GM12865 (cell line): ENCODE data around the gene KNDC1.

Experiments used
- DNase-seq: peaks from one replicate; pipeline ENCODE4 v3.0.0; 2010; ENCODE audit warnings: low read depth
- H3K4me3 ChIP-seq: 2 replicates; pipeline ENCODE4 v1.5.1; 2011; ENCODE audit warnings: mild to moderate bottlenecking, low read depth, low read length, control low read depth
- TF ChIP-seq, protein P1 (sequence below): IDR thresholded peaks from 2 replicates; pipeline ENCODE4 v1.5.1; 2011; ENCODE audit warnings: low read length, control low read depth, low read depth, inconsistent platforms; ENCODE audit not compliant: insufficient read depth; ENCODE audit errors: missing control alignments

Gene KNDC1

DNA sequence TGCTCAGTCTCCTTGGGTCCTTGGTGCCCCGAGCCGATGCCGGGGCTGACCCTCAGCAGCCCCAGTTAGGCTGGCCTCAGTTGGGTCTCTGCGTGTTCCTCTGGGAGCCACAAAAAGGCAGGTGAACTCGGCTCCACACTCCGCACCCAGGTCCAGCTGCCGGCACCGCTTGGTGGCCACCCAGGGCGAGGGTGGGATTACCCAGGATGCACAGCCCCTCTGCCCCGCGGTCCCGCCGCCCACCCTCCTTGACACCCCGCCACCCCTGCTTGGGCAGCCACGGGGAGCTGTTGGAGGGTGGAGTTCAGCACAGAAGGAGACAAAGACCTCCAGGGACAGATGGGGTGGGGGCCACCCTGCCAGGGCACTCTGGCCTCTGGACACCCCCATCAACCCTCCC is 95.3 kb downstream of the KNDC1 start:
- H3K4me3 ChIP-seq = no peak overlapping the region
- no peak for DNase-seq
- TF ChIP-seq, protein P1, sequence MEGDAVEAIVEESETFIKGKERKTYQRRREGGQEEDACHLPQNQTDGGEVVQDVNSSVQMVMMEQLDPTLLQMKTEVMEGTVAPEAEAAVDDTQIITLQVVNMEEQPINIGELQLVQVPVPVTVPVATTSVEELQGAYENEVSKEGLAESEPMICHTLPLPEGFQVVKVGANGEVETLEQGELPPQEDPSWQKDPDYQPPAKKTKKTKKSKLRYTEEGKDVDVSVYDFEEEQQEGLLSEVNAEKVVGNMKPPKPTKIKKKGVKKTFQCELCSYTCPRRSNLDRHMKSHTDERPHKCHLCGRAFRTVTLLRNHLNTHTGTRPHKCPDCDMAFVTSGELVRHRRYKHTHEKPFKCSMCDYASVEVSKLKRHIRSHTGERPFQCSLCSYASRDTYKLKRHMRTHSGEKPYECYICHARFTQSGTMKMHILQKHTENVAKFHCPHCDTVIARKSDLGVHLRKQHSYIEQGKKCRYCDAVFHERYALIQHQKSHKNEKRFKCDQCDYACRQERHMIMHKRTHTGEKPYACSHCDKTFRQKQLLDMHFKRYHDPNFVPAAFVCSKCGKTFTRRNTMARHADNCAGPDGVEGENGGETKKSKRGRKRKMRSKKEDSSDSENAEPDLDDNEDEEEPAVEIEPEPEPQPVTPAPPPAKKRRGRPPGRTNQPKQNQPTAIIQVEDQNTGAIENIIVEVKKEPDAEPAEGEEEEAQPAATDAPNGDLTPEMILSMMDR = no peak

DNA sequence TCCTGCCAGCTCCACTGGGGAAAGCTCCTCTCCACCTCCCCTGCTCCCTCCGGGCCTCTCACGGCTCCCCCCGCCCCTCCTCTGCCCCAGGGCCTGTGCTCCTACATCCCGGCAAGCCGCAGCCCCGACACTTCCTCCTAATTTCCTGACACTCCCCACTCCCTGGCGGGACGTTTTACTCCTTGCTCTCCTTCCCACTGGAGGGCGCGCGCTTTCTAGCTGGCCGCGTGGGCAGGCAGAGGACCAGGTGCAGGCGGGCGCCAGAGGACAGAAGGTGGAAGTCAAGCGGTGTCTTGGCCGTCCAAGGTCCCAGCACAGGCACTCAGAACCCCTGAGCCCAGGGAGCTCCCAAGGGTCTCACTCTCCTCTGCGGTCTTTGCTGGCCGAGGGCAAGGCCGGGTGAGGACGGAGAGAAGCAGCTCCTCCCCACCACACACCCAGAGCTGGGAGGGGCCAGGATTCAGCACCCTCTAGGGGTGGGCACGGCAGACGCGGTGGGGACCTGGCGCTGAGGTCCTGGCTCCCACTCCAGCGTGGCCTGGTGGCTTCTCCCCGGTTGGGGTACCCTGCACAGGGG is 97.6 kb downstream of the KNDC1 start:
- H3K4me3 ChIP-seq = no peak overlapping the region
- DNase-seq = no peak

DNA sequence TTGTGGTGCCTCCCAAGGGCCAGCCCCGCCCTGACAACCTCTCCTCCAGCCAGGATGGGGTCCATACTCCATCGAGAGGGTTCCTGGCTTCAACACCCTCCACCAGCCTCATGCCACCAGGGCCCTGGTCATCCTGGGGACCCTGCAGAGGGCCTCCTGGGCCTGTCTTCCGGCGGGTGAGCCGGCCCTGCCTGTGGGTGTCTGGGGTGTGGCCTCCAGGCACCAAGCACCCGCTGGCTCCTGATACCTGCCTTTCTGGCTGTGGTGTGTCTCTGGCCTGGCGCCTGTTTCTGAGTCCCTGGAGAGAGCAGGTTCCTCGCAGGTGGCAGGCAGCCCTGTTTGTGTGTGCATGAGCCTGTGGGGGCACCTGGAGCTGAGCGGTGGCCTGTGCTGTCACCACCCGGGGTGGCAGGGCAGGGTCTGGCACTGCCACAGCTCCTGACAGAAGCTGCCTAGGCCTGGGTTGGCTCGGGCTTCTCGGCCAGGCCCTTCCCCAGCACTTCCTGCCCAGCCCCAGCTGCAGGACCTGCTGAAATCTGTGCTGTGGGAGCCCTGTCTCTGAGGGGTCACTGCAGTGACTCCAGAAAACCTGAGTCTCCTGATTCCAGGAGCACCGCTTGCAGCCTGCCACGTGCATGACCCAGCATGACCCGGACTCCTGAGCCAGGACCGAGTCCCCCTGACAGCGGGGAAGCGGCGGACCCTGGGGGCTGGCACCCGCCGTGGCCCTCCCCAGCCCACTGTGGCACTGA is 98.2 kb downstream of the KNDC1 start:
- H3K4me3 ChIP-seq = no peak overlapping the region
- TF ChIP-seq, protein P1 = no peak
- peak; percentile 36 for DNase-seq

More for the DNA sequence above, 97.6 kb downstream of the KNDC1 start:
- TF ChIP-seq, protein P1 = peak; percentile 16

DNA sequence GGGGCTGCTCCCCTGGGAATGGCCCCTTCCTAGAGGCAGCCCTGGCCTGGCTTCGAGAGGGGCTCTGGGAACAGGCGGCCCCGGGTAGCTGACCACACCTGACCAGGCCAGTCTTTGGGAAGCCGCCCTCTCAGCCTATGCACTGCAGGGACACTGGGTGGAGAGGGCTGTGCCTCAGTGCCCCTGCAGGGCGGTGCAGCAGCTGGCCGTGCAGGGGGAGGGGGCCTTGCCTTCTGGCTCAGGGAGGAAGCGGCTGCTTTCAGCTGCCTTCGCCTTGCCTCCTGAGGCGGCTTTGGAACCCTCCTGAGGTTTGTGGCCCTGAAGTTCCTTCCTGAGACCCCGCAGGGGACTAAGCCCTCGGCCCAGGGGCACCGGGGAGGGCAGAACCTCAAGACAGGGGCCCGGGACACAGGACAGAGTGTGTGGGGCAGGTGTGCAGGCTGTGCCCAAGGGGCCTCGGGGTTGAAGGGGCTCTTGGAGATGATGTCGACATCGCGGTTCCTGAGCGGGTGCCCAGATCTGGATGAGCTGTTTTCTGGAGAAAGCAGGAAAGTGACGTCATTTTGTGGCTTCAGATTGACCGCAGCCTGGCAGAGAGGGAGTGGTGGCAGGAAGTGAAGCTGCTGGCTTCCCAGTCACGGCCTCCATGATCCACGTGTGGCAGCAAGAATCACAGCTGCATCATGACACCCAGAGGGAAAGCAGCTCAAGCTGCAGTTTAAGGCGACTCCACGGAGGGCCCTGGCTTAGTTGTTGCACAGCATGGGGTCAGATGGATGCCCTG is 99.0 kb downstream of the KNDC1 start:
- TF ChIP-seq, protein P1 = no peak
- no peak overlapping the region for H3K4me3 ChIP-seq
- DNase-seq = no peak

DNA sequence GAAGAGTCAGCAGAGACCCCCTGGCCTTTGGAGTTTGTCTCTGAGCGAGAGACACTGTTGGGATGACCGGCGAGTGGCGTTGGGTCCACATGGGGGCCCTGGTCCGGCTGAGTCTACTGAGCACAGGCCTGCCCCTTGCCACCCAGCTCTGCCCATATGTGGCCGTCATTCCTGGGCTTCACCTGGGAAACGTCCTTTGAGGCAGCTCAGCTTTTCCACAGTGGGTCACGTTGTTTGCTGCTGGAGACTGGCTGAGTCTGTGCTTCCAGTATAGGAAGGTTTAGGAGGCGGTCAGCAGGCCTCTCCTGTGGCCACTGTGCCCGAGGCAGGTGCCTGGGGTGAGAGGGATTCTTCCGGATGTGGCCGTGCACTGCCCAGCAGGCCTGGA is 99.6 kb downstream of the KNDC1 start:
- DNase-seq = no peak
- H3K4me3 ChIP-seq = no peak overlapping the region
- TF ChIP-seq, protein P1 = no peak

DNA sequence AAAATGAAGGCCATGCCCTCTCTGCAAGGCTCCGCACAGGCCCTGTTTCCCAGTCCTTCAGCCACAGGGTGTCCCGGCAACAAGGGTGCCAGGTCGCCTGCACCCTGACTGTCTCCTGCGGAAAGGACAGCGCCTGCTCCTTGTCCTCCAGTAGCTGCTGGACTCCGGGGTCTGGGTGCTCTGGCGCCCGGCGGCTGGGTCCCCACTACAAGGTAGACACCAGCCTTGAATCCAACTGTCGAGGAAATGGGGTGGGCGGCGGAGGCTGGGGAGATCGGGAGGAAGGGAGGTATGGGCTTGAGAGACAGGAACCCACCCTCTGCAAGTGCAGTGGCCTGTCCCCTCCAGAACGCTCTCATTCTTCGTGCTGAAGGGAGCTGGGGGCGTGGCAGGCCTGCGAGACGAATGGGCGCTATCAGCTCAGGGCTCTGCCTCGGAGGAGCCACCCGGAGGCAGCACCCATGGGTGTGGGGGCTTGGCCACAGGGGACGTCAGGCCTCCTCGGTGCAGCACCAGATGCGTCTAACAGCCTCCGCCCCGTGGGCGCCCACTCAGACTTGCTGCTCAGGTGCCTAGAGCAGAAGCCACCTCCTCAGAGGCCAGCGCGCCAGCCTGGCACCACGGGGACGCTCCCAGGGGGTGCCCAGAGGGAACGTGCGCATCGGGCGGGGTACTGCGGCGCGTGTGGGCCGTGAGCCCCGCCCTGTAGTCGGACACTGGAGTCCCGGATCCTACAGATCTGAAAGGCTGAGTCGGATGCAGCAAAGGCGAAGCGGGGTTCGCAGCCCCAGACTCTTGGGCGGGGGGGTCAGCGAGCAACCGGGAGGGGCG is 101.1 kb downstream of the KNDC1 start:
- peak overlapping the region; percentile 78 for H3K4me3 ChIP-seq
- TF ChIP-seq, protein P1 = no peak
- peak; percentile 68 for DNase-seq
